EL (cell line): Measurements from ENCODE around the gene UPK1B.
"Not testable (repeated sequence)": the region's sequence is repeated elsewhere in the genome, so short reads cannot be mapped to it uniquely, and the experiment has no call there.

Experiments used
- DNase-seq: peaks from one replicate; pipeline ENCODE4 v3.0.0-alpha.2; 2016

The UPK1B gene

DNA sequence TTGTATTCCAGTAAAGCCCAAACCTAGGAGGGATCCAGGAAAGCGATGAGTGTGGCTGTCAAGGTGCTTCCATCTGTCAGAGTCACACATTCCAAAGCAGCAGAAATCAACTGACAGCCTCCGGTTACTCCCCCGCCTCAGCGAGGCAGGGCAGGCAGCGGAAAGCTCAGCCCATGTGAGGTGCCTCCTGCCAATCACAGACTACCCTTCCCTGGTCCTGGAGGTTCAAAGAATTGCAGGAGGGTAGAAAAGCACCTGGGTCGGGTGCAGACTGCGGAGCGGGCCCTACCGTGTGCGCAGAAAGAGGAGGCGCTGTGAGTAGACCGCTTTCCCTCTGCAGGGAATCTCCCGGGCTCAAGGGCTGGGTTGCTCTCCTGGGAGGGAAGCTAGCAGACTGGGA, at the start of gene UPK1B:
TSS of gene UPK1B (plus strand) at position 274 of the 400 bp plus-strand sequence. CDS start 13,144 bp downstream, outside the sequence.
- DNase-seq = no peak

DNA sequence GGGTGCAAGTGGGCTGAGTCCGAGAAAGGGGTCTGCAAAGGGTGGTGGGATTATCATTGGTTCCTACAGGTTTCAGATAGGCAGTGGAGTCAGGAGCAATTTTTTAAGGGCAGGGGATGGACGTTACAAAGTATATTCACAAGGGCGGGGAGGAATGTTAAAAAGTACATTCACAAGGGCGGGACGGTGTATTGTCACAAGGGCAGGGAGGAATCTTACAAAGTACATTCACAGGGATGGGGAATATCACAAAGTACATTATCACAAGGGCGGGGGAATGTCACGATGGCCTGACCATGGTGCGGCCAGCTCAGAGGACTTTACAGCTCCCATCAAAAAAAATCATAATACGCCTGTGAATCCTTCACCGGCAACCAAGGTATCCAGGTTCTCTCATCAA, 48.1 kb upstream of the UPK1B start:
- no peak for DNase-seq

DNA sequence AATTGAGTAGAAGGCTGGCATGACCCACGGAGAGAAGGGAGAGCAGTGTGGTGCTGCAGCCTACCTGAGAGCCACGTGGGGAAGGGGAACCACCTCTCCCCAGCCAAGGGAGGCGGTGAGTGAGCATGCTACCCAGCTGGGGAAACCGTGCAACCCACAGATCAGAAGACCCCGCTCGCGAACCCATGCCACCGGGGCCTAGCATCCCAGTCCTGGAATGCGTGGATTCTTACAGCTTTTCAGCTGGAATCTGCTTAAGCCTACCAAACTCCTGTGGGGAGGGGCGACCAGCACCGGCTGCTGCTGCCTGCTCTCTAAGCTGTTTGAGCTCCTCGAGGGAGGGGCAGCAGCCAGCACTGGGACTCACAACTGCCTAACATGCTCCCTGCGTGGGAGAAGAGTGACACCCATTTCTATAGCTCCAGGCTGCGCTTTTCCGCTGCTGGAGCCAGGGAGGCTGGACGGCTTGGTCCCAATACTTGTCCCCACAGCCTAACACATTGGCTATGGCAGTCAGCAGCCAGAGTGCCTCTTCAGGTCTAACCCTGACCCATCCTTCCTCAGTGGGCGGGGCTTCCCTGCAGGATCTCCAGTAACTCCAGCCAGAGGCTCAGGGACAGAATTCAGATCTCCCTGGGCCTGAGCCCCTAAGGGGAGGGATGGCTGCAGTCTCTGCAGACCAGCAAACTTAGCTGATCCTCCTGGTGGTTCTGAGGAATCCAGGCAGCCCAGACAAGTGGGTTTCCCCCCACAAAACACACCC, 47.5 kb upstream of the UPK1B start:
- no peak for DNase-seq

DNA sequence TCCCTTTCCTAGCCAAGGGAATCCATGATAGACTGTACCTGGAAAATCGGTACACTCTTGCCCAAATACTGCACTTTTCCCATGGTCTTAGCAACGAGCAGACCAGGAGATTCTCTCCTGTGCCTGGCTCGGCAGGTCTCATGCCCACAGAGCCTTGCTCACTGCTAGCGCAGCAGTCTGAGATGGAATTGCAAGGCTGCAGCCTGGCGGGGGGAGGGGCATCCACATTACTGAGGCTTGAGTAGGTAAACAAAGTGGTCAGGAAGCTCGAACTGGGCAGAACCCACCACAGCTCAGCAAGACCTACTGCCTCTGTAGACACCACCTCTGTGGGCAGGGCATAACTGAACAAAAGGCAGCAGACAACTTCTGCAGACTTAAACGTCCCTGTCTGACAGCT, 43.1 kb upstream of the UPK1B start:
- not testable (repeated sequence) for DNase-seq

DNA sequence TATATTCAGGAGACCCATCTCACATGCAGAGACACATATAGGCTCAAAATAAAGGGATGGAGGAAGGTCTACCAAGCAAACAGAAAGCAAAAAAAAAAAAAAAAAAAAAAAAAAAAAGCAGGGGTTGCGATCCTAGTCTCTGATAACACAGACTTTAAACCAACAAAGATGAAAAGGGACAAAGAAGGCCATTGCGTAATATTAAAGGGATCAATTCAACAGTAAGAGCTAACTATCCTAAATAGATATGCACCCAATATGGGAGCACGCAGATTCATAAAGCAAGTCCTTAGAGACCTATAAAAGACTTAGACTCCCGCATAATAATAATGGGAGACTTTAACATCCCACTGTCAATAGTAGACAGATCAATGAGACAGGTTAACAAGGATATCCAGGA, 41.1 kb upstream of the UPK1B start:
- not testable (repeated sequence) for DNase-seq

DNA sequence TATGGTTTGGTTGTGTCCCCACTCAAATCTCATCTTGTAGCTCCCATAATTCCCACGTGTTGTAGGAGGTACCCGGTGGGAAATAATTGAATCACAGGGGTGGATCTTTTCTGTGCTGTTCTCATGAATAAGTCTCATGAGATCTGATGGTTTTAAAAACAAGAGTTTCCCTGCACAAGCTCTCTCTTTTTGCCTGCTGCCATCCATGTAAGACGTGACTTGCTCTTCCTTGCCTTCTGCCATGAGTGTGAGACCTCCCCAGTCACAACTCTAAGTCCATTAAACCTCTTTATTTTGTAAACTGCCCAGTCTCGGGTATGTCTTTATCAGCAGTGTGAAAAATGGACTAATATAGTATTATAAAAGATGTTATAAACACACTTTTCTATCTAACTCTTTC, 34.0 kb upstream of the UPK1B start:
- not testable (repeated sequence) for DNase-seq

DNA sequence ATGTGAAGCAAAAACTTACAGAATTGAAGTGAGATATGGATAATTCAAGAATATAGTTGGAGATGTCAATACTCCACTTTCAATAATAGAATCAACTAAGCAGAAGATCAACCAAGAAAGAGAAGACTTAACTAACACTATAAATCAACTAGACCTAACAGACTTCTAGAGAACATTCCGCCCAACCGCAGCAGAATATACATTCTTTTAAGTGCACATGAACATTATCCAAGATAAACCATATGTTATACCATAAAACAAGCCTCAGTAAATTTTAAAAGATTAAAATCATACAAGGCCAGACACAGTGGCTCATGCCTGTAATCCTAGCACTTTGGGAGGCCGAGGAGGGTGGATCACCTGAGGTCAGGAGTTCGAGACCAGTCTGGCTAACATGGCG, 32.9 kb upstream of the UPK1B start:
- no peak for DNase-seq

DNA sequence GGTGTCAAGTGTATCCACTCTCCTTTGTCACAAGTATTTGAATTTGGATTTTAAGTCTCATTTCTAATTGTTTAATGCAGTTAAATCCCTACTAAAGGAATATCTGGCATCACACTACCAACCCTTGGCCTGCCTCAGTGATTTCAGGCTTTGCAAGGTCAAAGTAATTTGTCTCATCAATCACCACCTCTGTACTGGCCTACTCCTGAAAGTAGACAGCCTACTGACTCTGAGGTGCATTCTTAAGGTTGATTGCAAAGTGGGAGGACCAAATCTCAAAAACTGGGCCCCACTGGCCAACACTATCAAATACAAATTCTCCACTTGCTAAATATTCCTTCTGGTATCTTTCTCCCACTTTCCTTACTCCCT, 28.3 kb upstream of the UPK1B start:
- no peak for DNase-seq

DNA sequence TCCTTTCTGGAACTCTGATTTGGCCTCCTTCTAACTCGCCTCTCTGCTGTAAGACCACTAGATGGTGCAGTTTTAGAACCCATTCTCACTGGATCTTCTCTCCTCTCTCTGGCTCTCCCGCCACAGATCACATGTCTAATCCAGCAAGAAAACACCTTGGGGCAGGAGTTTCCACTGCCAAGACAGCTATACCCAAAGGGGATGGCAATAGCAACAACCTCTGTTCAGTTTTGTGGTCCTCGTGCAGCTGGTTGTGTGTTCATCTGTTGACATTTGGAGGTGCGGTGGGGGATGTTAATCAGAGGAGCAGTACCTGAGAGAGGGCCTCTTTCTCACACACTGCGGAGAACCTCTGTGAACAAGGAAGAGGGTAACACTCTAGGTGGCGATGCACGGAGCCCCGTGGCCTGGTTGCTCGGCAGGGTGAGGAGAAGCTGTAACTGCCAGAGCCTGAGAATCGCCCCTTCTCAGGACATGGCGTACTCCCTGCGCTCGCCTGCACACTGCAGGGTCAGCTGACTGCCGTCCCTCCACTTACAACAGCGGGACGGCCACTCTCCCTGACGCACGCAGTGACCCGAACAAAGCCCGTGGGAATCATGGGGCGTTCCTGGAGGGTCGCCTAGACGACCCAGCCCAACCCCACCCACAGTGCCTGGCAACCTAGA, 27.8 kb upstream of the UPK1B start, which contains the start of gene TEX55:
TSS of gene TEX55 (plus strand) at position 666 of the 668 bp plus-strand sequence. CDS start 25 bp downstream, outside the sequence.
- peak; percentile 59 for DNase-seq

DNA sequence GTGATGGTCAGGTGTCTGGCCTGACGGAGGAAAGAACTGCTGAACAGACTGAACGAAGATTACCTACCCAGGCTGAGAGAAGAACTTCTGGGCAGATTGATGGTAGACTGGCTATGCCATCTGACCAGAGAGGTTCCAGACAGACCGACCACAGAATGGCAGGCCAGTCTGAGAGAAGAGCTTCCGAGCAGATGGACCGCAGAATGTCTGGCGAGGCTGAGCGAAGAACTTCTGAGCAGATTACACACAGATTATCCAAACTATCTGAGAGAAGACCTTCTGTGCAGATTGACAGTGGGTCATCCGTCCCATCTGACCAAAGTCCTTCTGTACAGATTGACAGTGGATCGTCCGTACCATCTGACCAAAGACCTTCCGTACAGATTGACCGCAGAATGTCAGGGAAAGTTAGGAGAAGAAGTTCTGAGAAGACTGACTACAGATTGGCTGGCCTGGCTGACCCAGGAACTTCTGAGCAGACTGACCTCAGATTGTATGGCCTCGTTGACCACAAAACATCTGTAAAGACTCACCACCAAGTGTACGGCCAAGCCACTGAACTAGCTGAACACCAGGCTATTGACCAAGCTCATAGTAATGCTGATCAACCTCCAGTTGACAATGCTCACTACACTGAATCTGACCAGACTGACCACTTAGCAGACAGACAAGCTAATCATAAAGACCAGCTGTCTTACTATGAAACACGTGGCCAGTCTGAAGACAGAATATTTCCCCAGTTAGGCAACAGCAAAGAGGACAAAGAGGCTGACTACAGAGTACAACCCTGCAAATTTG, 26.6 kb upstream of the UPK1B start:
- DNase-seq = no peak

DNA sequence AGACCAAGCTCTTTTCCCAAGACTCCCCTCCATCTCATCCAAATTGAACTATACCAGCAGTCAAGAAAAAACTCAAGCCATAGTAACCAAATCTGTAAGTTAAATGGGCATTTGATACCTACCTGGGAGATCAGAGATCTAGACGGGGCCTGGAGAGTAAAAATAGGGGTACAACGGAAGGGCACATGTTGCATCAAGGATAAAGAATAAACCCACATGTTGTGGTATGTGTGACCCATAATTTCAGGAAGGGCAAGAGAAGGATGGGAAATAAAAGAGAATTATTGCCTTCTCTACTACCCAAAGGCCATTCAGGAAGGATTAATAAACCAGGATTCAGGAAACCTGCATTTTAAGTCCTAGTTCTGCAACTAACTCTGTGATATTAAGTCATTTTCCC, 25.9 kb upstream of the UPK1B start:
- no peak for DNase-seq

DNA sequence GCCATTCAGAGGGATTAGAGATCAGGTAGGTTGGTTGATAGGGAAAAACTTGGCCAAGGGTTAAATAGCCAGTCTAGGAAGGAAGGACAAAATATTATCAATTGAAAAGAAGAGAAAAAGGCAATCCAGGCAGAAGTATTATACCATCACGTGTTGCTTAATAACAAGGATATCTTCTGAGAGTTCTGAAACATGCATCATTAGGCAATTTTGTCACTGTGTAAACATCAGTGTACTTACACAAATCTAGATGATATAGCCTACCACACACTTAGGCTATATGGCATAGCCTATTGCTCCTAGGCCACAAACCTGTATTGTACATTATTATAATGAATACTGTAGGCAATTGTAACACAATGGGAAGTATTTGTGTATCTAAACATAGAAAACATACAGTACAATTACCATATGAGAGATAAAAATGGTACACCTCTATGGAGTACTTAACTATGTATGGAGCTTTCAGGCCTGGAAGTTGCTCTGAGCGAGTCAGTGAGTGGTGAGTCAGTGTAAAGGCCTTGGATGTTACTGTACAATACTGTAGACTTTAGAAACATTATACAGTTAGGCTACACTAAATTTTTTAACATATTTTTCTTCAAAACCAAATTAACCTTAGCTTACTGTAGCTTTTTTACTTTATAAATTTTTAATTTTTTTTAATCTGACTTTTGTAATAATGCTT, 24.8 kb upstream of the UPK1B start:
- peak; percentile 59 for DNase-seq

DNA sequence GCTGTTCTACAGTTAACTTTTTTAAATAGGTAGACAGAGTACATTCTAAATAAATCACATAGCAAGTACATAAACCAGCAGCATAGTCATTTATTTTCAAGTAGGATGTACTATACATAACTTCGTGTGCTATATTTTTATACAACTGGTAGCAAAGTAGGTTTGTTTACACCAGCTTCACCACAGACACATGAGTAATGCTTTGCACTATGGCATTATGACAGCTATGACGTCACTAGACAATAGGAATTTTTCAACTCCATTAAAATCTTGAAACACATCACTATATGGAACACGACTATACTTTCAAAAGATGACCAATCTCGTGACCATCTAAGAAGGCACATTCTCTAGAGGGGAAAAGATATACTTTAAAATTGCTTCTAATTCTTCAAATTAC, 23.9 kb upstream of the UPK1B start:
- peak; percentile 83 for DNase-seq

DNA sequence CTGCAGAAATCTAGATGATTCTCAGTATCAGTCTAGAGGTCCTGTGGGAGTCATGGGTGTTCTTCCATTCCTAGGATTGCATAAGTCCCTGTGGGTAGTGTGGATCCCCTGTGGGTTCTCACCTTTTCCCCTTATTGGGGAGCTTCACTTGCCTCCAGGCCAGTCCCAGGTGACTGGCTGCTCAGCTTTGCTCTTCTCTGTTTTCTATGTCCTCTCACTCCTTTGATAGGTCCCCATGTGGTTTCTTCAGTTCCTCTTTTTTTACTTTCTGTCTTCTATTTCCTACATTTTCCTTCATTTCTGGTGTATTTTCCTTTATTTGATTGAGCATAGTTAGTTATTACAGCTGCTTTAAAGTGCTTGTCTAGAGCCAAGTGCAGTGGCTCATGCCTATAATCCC, 16.5 kb upstream of the UPK1B start:
- no peak for DNase-seq

DNA sequence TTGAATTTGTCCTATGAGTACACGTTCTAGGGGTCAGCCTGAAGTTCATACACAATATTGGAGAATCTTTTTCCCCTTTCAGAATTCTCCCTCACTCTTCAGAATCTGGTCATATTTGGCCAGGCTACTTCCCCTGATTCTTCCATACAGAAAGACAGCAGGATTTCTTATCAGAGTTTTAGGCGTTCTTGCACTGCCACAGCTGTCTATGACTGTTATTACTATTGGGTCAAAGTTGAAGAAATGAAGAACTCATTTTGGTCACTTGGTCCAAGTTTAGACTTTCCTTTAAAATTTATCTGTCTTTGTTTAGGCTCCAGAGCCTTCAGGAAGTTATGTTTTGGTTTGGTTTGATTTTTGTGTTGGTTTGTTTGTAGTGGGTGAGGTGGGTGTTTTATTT, 15.4 kb upstream of the UPK1B start:
- DNase-seq = no peak

DNA sequence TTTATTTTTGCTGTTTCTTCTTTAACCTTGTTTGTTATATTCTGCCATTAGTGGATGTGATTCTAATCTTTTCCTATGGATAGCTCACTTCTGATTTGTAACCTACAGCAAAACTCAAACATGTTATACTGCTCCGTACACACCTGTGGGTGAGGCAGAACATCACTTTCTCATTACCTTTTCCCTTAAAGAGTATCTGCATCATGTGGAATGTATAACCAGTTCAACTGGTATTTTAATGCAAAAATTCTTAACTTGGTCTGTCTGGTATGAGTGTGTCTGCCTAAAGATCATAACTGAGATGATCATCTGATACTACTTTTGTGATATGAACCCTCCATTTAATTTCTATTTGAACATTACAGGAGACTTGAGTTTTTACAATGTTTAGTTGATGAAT, 13.0 kb upstream of the UPK1B start:
- no peak for DNase-seq

DNA sequence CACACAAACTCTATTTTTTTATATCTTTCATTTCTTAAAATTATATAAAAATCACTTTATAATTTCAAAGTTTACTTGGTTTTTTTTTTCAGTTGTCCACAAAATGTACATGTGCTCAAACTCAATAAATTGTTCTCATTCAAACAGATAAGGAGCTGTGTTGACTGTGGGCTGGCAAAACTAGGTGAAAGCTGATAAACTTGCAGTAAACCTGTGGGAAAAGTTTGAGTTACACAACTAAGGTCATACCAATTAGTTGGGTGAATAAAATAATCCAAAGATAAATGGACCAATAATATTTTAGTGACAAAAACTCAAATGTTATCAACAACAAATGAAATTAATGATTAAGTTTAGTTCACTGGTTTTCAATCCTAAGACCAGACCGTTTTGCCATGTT, 12.6 kb upstream of the UPK1B start:
- DNase-seq = no peak

DNA sequence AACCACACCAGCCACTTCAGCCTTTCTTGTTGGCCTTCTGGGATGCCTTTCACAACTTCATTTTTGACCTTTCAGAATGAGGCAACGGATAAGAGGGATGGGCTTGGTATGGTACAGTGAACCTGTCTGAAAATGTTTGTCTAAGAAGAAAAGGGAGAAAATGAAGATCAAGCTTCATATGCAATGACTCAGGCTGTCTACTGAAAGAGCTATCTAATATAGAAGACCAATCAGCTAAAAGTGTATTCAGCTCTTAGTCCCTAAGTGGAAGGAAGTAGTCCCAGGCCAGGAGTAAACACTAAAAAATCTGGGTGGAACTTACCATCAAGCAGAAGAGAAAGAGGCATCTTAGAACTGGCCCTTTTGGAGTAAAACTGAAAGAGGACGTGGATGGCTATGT, 12.2 kb upstream of the UPK1B start:
- no peak for DNase-seq

DNA sequence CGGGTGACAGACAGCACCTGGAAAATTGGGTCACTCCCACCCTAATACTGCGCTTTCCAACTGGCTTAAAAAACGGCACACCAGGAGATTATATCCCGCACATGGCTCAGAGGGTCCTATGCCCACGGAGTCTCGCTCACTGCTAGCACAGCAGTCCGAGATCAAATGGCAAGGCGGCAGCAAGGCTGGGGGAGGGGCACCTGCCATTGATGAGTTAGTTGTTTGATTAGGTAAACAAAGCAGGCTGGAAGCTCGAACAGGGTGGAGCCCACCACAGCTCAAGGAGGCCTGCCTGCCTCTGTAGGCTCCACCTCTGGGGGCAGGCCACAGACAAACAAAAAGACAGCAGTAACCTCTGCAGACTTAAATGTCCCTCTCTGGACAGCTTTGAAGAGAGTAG, 8.7 kb upstream of the UPK1B start:
- DNase-seq = not testable (repeated sequence)

DNA sequence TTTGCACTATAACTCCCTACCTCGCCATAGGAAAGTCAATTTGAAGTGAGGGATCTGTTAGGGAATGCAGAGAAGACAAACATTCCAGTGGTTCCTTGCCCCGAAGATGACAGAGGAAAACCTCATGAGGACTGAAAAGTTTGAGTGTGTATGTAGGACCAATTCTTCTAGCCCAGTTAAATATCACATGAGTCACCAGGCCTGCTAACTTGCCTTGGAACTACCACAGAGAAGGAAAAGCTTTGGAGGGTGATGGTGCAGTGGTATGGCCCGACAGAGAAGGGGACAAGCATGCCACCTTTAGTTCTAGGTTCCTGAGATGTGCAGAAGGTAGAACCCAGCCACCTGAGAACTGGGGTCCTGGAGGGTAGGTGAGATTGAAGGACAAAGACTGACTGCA, 2.6 kb upstream of the UPK1B start:
- DNase-seq = no peak

DNA sequence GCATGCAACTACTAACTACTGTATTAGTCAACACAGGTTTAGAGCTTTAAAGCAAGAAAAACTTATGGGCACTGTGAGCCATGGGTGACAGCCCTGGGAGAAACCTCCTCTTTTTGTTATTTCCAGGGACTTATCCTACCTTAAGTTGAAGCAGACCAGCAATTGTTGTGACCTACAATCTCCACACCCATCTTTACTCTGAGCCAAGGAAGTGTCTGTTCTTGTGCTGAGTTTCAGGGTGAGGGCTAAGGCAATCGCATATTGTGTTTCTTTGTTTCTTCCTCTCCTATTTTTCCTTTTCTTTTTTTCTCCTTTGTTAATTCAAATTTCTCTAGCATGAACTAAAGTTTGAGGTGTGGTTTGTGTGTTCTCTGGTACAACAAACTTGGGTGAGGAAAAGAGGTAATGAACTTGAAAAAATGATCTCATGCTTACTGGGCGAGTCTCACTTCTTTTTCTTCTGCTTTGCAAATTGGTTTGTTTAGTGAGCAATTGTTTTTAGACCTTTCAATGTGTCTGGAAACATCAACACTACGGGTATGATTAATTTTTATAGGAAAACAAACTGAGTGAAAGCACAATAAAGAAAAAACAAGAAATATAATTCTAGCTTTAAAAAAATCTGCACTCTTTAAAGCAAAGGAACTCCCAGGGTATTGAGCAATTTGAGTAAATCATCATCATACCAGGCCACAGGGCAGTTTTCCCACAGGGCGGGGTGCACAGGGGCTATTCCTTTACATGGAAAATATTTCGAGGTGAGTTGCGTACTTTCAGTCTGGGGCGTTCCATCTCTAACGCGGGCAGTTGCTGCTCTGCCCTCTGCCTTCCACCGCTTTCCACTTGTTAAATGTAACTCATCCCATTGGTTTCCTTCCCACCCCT, 2.7 kb downstream of the UPK1B start:
- DNase-seq = no peak

DNA sequence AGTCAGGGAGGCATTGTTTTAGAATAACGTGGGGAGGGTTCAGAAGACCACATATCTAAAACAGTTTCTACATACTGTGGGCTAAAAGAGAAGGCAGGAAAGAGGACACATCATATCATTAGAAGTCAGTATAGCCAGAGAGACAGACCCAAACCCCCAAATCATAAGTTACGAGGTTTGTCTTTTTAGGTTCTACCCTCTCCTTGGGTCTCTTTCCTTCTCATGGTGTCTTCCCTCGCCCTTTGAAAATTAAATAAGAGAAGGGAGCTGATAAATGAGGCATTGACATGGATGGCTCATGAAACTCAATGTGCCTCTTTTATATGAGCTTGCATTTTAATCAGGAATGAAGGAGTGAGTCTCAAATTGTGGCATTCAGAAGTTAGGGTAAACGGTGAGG, 3.4 kb downstream of the UPK1B start:
- no peak for DNase-seq
